Iris pigment epithelial cell (primary cell): ENCODE measurements around the gene DST.

ENCODE experiments used
- DNase-seq: peaks from one replicate; pipeline ENCODE4 v3.0.0-alpha.2; 2011; ENCODE audit warnings: low read depth

Gene DST

DNA sequence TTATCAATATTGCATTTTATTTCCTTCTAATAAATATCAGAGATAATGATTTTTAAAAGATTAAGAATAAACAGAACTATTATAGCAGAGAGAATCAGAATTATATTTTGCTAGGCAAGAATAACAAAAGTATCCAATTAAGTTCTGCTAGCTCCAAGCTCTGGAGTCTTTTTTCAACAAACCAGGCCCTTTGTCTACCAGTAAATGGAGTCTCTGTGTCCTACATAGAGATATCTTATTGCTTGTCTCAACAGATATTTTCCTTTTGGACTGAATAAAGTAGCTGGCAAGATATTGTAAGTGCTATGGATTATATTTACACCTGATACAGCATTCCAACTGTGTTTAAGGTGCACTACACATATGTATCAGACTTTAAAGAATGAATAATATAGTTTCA, 107.1 kb downstream of the DST start:
- no peak for DNase-seq

GRCh38 chr6:56534680-56535419, 107.8 kb downstream of the DST start:
- DNase-seq, result no peak

GRCh38 chr6:56532766-56533551, 109.7 kb downstream of the DST start:
- no peak for DNase-seq

DNA sequence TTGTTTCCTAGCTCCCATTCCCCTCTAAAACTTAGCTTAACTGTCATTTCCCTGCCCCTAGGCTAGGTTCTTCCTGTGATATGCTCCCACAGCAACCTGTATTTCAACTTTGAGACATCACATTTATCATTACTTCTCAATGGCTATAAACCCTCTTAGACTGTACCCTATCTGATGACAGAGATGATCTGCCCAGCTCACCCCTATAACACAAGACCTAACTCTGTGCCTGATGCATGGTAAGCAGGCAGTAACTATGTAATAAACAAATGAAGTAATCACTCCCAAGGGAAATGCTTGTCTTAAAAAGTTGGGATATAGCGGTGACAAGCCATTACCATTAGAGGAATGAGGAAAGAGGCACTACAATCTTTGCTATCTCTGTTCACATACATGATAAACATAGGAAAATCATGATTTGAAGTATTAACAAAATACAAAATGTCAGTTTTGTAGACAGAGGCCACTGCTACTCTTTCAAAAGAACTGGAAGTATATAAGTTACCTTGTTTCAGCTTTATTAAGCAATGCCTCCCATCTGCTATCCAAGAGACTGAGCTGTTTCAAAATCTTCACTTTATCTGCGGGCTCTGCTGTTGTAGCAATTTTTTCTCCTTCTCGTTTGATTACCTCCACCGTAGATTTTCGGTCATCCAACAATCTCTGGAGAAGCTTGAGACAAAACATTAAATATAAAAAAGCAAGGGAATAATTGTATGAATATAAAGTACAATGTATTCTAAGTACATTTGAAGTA, 110.7 kb downstream of the DST start:
- DNase-seq, result no peak

DNA sequence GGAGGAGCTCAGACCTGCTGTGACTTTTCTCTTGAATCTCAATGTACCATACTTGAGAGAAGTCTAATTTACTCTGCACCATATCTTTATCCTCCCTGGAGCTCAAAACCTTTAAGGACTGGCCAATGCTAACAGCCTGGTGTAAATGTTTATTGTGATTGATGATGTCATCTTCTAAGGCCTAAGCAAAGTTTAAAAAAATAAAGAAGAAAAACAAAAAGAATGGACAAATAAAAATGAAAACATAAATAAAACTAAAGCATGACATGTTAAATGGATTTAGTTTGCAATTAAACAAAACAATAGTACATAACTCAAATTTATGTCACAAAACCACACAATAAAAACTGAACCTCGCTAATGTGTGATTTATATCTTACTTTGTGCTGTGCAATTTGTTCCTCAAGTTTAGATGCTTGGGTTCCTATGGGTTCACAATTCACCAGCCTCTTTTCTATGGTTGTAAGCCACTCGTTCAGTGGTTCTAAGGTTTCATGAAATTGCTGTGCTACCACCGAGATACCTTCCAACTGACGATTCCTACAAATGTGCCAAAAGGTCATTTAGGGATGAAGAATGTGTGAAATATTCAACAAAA, 113.0 kb downstream of the DST start:
- DNase-seq, result peak; percentile 44

DNA sequence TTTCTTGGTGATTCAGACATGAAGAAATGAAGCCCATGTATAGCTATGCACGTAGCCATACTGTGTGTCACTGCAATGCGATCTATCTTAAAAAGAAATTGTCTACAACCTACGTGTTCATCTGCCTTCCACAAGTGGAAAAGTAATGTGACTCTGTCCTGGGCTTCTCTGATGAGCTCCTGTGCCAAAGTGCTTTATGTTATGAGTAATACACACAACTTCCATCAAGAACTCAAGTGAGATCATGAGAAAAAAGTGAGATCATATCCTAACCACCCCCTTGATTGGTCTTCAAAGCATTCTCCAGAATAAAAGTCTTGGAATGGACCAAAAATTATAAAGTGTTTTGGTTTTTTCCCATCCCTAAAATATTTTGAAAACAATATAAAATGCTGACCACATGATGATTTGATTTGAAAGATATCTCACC, 114.3 kb downstream of the DST start:
- peak; percentile 98 for DNase-seq

- peak; percentile 37 for DNase-seq
Observed at GRCh38 chr6:56527934-56528333, 114.8 kb downstream of the DST start.

DNA sequence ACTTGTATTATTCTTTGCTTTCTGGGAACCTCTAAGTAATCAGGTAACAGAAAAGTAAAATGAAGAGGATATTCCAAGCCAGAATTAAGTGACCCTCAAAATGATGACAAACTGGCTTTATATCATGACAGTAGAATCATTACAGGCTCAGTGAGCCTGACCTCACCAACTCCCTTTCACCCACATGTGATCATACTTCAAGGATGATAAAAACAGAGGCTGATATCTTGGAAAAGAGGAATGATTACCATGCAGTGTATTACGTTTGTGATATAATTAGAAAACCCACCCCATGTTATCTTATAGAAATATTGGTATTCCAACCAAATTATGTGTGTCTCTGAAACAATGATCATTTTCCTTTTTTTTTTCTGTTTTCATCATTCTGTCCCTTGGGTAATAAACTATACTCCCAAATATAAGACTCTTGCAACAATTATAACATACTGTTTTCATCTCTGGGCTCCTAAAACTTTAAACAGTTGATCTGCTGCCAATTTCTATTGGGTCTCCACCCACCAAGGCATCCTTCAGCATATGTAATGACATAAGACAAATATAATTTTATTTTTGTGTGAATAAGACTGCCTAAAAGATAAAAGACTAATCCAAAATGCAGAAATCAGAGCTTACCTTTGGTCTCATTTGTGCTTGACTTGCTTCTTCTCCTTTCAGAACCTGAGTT, 115.7 kb downstream of the DST start:
- DNase-seq, result no peak

DNA sequence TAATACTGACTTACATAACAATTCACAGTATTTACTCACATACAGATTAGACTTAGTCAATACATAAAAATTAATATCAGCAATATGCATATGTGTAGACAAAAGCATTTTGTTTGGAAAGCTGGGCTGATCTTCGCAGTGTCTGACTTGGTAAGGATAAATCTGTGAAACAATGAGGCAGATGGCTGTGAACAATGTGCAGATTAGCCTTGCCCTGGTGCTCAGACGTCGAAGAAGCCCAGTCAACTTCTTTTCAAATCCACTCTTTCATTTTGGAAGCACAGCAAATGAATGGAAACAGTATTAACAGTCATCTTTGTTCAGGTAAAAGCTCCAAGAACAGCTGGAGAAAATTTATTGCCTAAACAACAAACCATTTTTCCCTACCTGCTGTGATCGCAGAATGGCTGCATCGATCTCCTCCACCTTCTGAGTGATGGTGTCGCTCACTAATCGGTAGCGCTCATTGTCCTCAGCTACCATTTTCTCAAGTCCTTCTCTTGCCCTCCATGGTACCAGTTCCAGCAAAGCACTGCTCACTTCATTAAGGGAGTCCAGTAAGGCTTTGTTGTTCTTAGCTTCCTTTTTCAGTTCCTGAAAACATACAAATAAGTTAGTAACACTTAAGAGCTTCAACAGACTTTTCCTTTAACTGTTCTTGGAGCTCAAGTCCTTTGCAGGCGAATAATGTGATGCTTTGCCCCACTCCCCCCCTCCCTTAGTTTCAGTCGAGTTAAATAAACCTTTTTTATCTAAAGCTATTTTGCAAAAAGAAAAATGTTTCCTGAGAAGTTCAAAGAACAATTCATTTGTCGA, 116.5 kb downstream of the DST start:
- DNase-seq, result no peak

DNA sequence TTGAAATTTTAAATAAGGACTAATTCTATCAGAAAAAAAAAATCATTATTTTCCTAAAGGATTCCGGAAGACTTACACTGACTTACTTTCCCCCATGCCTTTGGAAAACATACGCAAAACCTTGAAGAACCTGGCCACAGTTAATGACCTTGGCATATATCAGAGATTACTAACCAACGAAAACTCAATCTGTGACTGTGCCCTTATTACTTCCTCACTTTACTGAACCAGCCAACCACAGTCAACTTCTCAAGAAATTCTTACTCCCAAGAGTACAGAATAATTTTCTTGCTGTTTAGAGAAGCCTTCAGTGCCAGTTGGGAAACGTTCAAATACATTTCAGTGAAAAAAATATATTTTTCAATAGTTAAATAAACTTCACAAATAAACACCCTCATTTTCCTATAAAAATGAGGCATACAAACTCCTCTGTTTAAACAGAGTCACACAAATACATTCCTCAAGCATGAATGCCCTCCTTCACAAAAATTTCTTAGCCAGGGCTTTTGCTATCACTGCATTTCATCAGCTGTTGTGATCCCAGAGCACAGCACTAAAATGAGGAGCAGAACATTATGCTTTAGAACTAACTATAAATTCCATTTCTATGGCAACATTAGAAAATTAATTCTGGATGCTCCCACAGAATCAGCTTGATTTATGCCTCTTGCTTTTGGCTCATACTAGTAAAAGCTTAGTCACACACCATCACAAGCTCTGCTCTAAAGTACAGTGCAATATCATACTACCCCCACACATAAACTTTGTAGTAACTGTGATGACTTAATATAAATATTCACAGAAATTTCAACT, 117.6 kb downstream of the DST start:
- DNase-seq, result peak; percentile 84

GRCh38 chr6:56522495-56523270, 120.0 kb downstream of the DST start:
- no peak for DNase-seq

DNA sequence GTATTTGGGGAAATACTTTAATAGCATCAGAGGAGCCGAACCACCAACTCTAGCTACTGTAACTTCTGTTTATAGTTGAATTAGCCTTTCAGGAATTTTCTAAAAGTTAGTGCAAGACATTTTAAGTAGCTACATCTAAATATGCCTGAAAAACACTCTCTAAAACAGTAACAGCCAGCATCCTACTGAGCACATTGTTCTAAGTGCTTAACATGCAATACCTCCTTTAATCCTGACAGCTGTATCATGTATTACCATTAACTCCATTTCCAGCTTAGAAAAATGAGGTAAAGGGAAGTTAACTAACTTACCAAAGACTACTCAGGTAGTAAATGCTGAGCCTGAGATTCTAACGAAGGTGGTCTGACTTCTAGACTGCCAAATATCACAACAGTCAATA, 120.7 kb downstream of the DST start:
- no peak for DNase-seq

- peak; percentile 42 for DNase-seq
Observed at GRCh38 chr6:56521454-56521853, 121.2 kb downstream of the DST start.

GRCh38 chr6:56520218-56520617, 122.5 kb downstream of the DST start:
- peak; percentile 55 for DNase-seq

DNA sequence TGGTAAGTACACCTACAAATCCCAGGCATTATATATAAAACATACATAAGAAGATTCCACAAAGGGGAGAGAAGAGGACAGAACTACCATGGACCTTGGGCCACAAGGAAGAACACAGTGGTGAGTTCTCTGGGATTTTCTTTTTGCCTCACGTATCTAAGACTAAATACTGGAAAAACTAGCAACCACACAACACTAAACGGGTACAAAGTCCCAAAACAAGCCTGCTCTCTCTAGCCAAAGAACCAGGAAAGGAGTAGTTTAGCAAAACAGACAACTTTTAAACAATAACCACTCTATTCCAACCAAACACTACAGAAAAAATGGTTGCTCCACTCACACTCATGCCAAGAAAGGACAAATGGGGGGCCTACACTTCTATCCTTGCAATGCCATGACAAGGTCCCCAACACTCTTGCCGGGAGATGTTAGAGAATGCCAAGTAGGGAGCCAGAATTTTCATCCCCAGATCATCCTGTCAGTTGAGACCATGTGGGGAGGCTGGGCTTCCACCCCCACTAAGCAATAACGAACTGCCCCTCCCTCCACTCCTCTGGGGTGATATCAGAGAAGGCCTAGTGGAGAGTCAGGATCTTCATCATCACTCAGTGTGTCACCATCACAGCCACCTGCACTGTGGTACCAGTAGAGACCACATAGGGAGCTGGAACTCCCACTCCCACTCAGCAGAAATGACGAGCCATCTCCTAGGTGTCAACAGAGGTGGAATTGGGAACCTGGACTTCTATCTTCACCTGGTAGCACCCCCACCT, 123.5 kb downstream of the DST start:
- DNase-seq, result no peak

GRCh38 chr6:56517155-56517745, 125.4 kb downstream of the DST start:
- peak; percentile 91 for DNase-seq

GRCh38 chr6:56516003-56516402, 126.7 kb downstream of the DST start:
- DNase-seq, result no peak
